ENCODE results near the gene CAMK1D. TPM values are rescaled to one million over a fixed set of nuclear protein-coding genes. Genes with fewer than 3 reads are reported as not detected.
"Not testable (repeated sequence)": the region's sequence is repeated elsewhere in the genome, so short reads cannot be mapped to it uniquely, and the experiment has no call there.

Gene CAMK1D
- total RNA-seq, 2 experiments from 2014 or later, result 15.4 to 15.5 TPM

- Mint-ChIP-seq H3K27me3 (no peaks in the 10 kb centered on the region), H3K9me3 (no peaks in the 10 kb centered on the region), H3K36me3 (ENCODE audit: low read depth) (peaks cover 3% of the 10 kb centered on the region), H3K4me1 (no peaks in the 10 kb centered on the region), H3K4me3 (no peak overlapping the region), H3K27ac (no peak overlapping the region)
- DNase-seq, result no peak
- ChIA-PET POLR2A (no interaction called here), CTCF (interaction anchor here (0.6 kb wide), 1 partner anchor 14 kb away, joined by 4 read pairs; no protein-coding TSS in a partner anchor)
Observed at GRCh38 chr10:12796401-12797160, 447.2 kb downstream of the CAMK1D start.

DNA sequence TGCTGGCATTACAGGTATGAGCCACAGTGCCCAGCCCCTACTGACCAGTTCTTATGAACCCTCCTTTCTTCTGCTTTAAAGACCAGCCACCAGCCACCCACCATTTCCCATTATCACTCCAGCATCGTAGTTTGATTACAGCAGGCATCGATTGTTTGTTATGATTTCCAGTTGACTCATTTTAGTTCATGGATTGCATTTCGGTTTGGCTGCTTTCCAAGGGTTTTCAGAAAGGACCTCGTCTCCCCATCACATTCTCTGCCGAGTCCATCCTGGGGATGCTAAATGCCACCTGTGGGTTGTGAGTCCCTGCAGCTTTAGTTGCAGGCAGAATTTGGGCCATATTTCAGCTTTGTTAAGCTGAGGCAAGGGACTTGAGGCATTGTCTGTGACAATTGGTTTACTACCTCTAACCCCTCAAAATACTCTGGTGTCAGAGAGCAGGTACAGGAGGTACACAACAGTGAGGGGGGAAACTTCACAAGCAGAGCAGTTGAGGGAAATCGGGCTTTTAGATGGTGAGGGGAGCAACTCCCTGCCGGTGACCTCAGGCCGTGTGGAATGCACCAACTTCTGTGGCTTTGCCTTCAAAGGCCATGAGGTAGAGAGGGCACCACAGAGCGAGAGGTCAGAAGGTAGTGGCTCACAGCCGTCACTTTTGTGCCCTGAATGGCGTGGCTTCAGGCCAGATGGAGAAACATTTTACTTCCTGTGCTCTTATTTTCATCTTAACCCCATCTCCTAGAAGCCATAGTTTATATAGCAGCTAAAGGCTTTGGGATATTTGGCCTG lies 448.3 kb downstream of the CAMK1D start:
- Mint-ChIP-seq H3K27me3 (no peaks in the 10 kb centered on the region), H3K4me1 (no peaks in the 10 kb centered on the region), H3K36me3 (ENCODE audit: low read depth) (peaks cover 3% of the 10 kb centered on the region), H3K9me3 (no peaks in the 10 kb centered on the region), H3K27ac (no peak overlapping the region), H3K4me3 (no peak overlapping the region)
- ChIA-PET CTCF (no interaction called here), POLR2A (no interaction called here)
- no peak for DNase-seq

- Mint-ChIP-seq H3K27ac (no peak overlapping the region), H3K4me3 (no peak overlapping the region), H3K4me1 (no peaks in the 10 kb centered on the region), H3K27me3 (no peaks in the 10 kb centered on the region), H3K9me3 (no peaks in the 10 kb centered on the region), H3K36me3 (ENCODE audit: low read depth) (no peaks in the 10 kb centered on the region)
- CTCF ChIA-PET, result no interaction called here
- DNase-seq, result no peak
- POLR2A ChIA-PET, result no interaction called here
Observed at GRCh38 chr10:12799144-12799543, 449.8 kb downstream of the CAMK1D start.

- Mint-ChIP-seq H3K36me3 (ENCODE audit: low read depth) (no peaks in the 10 kb centered on the region), H3K27me3 (no peaks in the 10 kb centered on the region), H3K27ac (no peak overlapping the region), H3K9me3 (no peaks in the 10 kb centered on the region), H3K4me3 (no peak overlapping the region), H3K4me1 (no peaks in the 10 kb centered on the region)
- ChIA-PET POLR2A (interaction anchor here (0.6 kb wide), 1 partner anchor 11 kb away, joined by 4 read pairs; no protein-coding TSS in a partner anchor), CTCF (no interaction called here)
- no peak for DNase-seq
Observed at GRCh38 chr10:12799714-12800113, 450.4 kb downstream of the CAMK1D start.

GRCh38 chr10:12800302-12800701 lies 451.0 kb downstream of the CAMK1D start:
- no peaks in the 10 kb centered on the region for H3K9me3 Mint-ChIP-seq
- no peak overlapping the region for H3K4me3 Mint-ChIP-seq
- H3K27me3 Mint-ChIP-seq, result no peaks in the 10 kb centered on the region
- no peaks in the 10 kb centered on the region for H3K4me1 Mint-ChIP-seq
- no peak overlapping the region for H3K27ac Mint-ChIP-seq
- DNase-seq, result no peak
- no peaks in the 10 kb centered on the region for H3K36me3 Mint-ChIP-seq (ENCODE audit: low read depth)
- POLR2A ChIA-PET, result no interaction called here
- CTCF ChIA-PET, result no interaction called here

DNA sequence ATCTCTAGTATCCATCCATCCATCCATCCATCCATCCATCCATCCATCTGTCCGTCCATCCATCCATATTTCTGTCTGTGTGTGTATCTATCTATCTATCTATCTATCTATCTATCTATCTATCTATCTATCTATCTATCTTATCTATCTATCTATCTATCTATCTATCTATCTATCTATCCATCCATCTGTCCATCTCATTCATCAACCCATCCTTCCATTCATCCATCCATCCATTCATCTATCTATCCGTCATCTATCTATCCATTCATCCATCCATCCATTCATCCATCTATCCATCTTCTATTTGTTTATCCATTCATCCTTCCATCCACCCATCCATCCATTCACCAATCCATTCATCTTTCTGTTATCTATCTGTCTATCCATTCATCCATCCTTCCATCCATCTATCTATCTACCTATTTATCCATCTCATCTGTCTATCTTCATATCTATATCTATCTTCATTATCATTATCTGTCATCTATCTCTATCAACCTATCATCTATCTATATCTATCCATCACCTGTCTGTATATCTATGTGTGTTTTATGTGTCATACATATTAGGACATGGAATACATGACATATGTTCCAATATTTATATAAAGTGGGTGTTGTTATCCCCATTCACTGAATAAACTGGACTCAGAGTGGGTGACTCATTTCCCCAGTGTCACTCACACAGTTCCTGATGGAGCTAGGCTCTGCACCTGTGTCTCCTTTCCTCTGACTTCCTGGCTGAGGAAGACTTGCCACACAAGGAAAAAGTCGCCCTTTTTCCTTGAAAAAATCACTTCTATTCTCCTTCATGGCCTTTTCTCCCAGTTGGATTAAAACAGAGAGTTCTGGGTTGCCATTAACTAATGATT lies 452.1 kb downstream of the CAMK1D start:
- POLR2A ChIA-PET, result no interaction called here
- H3K4me3 Mint-ChIP-seq, result no peak overlapping the region
- no peaks in the 10 kb centered on the region for H3K27me3 Mint-ChIP-seq
- no peak overlapping the region for H3K27ac Mint-ChIP-seq
- no peaks in the 10 kb centered on the region for H3K4me1 Mint-ChIP-seq
- H3K9me3 Mint-ChIP-seq, result no peaks in the 10 kb centered on the region
- no peaks in the 10 kb centered on the region for H3K36me3 Mint-ChIP-seq (ENCODE audit: low read depth)
- CTCF ChIA-PET, result no interaction called here
- no peak for DNase-seq

DNA sequence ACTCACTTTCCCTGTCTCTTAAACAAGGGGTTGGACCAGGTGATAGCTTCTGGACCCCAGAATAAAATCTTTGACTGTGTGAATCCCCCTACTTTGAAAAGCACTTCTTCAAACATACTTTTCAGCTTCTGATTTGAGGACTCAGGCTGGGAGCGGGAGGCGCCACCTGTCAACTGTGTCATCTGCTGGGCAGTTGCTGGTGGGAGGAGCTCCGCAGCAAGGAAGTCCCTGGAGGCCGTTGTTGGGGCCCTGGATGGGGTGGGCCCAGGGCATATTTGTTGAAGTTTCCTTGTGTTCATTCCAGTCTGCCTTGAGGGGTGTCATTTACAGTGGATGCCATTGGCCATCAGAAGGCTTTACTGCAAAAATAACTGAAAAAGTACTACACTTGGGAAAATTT lies 454.4 kb downstream of the CAMK1D start:
- Mint-ChIP-seq H3K27me3 (no peaks in the 10 kb centered on the region), H3K27ac (no peak overlapping the region), H3K9me3 (no peaks in the 10 kb centered on the region), H3K4me3 (no peak overlapping the region), H3K4me1 (no peaks in the 10 kb centered on the region), H3K36me3 (ENCODE audit: low read depth) (no peaks in the 10 kb centered on the region)
- ChIA-PET CTCF (interaction anchor here (1.0 kb wide), 1 partner anchor 21 kb away, joined by 5 read pairs; no protein-coding TSS in a partner anchor), POLR2A (no interaction called here)
- DNase-seq, result no peak

GRCh38 chr10:12806228-12807095 lies 457.1 kb downstream of the CAMK1D start:
- no peaks in the 10 kb centered on the region for H3K4me1 Mint-ChIP-seq
- CTCF ChIA-PET, result interaction anchor here (1.1 to 1.2 kb wide), 2 partner anchors 24 to 49 kb away, joined by 3 to 5 read pairs; no protein-coding TSS in a partner anchor
- no peaks in the 10 kb centered on the region for H3K36me3 Mint-ChIP-seq (ENCODE audit: low read depth)
- H3K9me3 Mint-ChIP-seq, result peaks cover 3% of the 10 kb centered on the region
- DNase-seq, result no peak
- no peaks in the 10 kb centered on the region for H3K27me3 Mint-ChIP-seq
- H3K27ac Mint-ChIP-seq, result no peak overlapping the region
- POLR2A ChIA-PET, result no interaction called here
- H3K4me3 Mint-ChIP-seq, result no peak overlapping the region

GRCh38 chr10:12807096-12807755 lies 457.9 kb downstream of the CAMK1D start:
- no peak overlapping the region for H3K27ac Mint-ChIP-seq
- CTCF ChIA-PET, result interaction anchor here (1.1 to 1.2 kb wide), 2 partner anchors 24 to 50 kb away, joined by 3 to 5 read pairs; no protein-coding TSS in a partner anchor

DNA sequence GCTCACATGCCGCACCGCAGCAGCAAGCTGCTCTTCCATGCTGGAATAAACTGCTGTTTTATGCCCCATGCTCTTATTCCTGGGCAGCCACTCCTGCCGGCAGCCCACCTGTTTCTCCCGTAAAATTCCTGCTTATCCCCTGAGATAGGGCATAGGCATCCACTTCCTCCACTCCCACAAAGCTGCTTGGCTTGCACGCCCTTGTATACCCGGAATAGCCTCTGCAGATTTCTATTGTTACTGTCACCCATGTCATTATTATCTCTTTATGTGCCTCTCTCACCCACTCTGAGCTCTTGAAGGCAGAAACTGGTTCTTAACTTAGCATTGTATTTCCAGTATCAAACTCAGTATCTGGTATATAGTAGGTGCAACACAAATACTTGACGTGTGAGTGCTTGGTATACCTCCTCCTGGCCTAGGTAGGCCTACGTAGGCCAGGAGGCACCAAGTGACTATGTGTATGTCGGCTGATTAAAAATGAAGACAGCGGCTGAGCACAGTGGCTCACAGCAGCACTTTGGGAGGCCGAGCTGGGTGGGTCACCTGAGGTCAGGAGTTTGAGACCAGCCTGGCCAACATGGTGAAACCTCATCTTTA lies 458.8 kb downstream of the CAMK1D start:
- ChIA-PET CTCF (no interaction called here), POLR2A (no interaction called here)
- no peak for DNase-seq
- Mint-ChIP-seq H3K36me3 (ENCODE audit: low read depth) (no peaks in the 10 kb centered on the region), H3K9me3 (peaks cover 4% of the 10 kb centered on the region), H3K27ac (no peak overlapping the region), H3K4me3 (no peak overlapping the region), H3K4me1 (no peaks in the 10 kb centered on the region), H3K27me3 (no peaks in the 10 kb centered on the region)

More at GRCh38 chr10:12807096-12807755, 457.9 kb downstream of the CAMK1D start:
- Mint-ChIP-seq H3K9me3 (peaks cover 3% of the 10 kb centered on the region), H3K4me3 (no peak overlapping the region), H3K4me1 (no peaks in the 10 kb centered on the region), H3K36me3 (ENCODE audit: low read depth) (no peaks in the 10 kb centered on the region), H3K27me3 (no peaks in the 10 kb centered on the region)
- no peak for DNase-seq
- POLR2A ChIA-PET, result no interaction called here

DNA sequence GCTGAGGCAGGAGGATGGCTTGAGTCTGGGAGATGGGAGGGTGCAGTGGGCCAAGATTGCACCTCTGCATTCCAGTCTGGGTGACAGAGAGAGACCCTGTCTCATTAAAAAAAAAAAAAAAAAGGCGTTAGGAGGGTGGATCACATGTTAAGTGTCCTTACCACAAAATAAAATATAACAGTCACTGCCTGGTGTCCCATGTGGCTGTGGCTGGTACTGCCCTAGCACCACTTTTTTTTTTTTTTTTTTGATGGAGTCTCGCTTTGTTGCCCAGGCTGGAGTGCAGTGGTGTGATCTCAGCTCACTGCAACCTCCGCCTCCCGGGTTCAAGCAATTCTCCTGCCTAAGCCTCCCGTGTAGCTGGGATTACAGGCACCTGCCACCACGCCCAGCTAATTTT lies 460.7 kb downstream of the CAMK1D start:
- H3K4me3 Mint-ChIP-seq; POLR2A ChIA-PET; CTCF ChIA-PET; H3K27me3 Mint-ChIP-seq; H3K36me3 Mint-ChIP-seq (ENCODE audit: low read depth); H3K4me1 Mint-ChIP-seq; H3K27ac Mint-ChIP-seq; DNase-seq: not testable (repeated sequence)
- H3K9me3 Mint-ChIP-seq, result peaks cover 11% of the 10 kb centered on the region
